IPS-NIHi7 (cell line): ENCODE results near the gene TRAPPC4.
A peak's percentile ranks its signal among the peaks of the same experiment; 100 is the strongest.
"Not testable (repeated sequence)": the region's sequence is repeated elsewhere in the genome, so short reads cannot be mapped to it uniquely, and the experiment has no call there.

Experiments
- DNase-seq: peaks from one replicate; pipeline ENCODE4 v3.0.0; 2012; ENCODE audit warnings: mixed read lengths; ENCODE audit errors: extremely low spot score

The TRAPPC4 gene

DNA sequence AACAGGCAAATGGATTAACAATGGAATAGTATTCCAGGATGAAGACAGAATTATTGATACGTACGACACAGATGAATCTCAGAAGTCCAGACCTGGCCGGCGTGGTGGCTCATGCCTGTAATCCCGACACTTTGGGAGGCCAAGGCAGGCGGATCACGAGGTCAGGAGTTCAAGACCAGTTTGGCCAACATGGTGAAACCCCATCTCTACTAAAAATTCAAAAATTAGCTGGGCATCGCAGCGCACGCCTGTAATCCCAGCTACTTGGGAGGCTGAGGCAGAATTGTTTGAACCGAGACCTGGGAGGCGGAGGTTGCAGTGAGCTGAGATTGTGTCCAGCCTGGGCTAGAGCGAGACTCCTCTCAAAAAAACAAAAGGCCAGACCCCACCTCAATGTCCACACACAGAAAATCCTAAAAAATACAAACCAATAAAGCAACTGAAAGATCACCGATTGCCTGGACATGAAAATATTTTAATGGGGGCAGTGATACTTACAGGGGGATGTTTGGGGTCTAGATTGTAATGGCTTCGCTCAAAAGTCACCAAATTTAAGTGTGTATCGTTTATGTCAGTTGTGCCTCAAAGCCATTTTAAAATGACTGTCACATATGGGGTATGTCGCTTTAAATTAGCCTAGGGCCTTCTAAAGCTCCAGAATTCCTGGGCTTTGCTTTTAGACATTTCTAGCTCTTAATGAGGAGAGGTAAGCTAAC, 4.2 kb upstream of the TRAPPC4 start:
- DNase-seq, result no peak

DNA sequence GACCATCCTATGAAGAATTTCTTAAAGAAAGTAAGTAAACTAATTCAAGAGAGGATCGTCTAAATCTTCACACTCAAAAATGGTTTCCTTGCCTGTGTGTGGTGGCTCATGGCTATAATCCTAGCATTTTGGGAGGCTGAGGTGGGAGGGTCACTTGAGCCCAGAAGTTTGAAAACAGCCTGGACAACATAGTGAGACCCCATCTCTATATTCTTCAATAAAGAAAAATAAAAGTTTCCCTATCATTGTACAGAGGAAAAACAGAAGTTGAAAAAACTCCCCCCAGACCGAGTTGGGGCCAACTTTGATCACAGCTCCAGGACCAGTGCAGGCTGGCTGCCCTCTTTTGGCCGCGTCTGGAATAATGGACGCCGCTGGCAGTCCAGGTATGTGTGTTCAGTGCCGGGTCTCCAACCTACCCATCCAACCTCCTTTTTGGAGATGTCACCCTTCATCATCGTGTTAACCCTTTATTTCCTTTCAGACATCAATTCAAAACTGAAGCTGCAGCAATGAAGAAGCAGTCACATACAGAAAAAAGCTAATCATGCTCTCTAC, 3.4 kb upstream of the TRAPPC4 start:
- no peak for DNase-seq

DNA sequence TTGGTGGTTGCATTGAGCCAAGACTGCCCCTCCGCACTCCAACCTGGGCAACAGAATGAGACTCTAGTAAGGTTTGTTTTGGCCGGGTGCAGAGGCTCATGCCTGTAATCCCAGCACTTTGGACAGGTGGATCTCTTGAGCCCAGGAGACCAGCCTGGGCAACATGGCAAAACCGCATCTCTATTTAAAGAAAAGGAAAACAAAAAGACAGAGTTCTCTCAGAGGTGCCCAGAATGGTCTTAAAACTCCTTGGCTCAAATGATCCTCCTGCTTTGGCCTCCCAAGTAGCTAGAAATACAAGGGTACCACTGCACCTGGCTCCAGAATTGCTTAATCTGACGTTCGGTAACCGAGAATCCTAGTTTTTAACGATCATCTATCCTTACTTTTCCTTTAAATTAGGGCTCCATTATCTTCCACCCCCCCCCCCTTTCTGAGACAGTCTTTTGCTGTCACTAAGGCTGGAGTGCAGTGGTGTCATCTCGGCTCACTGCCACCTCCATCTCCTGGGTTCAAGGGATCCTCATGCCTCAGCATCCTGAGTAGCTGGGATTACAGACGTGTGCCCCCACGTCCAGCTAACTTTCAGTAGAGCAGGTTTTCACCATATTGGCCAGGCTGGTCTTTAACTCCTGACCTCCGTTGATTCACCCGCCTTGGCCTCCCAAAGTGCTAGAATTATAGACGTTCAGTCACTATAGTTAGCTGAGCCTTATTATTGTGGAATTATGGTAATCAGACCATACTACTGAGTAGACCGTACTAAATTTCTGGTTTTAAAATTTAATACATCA, 2.2 kb upstream of the TRAPPC4 start:
- DNase-seq, result no peak

DNA sequence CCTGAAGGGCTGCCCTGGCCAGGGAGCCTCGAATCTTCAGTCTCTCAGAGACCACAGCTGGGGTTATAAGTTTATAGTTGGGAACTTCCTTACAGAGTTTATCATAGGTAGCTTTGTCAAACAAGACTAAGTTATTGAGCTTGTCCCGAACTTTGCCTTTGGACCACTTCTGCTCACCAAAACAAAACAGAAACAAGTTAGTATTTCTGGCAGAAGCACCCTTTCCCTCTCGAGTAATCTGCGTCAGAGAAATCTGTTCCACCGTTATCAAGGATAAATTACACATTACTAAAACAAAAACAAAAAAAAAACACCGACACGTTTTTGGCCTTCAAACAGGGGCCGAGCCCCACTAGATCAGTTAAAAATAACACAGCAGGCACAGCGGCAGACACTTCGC, 1.2 kb upstream of the TRAPPC4 start:
- DNase-seq, result not testable (repeated sequence)

- no peak for DNase-seq
Observed at GRCh38 chr11:119019996-119020395, 1.4 kb downstream of the TRAPPC4 start.

DNA sequence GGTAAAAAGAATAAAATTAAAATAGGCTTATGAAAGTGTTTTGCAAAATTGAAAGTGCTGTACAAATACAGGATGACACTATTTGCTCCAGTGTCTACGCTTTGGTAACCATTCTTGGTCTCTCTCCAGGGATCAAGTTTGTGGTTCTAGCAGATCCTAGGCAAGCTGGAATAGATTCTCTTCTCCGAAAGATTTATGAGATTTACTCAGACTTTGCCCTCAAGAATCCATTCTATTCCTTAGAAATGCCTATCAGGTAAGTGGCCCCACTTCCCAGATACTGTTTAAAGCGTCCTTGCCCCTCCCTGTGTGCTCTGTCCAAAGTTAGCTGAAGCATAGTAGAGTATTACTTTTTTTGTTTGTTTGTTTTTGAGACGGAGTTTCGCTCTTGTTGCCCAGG, 3.1 kb downstream of the TRAPPC4 start:
- no peak for DNase-seq

DNA sequence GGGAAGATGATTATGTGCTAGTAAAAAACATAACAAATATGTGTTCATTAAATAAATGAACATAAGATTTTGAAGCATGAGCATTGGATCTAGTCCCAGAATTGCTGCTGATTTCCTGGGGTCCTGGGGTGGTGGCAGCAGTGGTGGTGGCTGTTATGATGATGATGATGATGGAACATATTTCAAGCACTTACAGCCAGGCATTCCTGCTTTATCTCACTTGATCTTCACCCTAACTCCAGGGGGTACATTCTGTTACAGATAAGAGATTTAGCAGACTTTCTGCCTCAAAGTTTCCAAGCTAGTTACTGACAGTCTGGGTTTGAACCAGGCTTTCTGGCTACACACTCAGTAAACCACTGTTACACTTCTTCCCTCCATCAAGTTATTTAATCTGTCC, 5.2 kb downstream of the TRAPPC4 start:
- DNase-seq, result no peak

DNA sequence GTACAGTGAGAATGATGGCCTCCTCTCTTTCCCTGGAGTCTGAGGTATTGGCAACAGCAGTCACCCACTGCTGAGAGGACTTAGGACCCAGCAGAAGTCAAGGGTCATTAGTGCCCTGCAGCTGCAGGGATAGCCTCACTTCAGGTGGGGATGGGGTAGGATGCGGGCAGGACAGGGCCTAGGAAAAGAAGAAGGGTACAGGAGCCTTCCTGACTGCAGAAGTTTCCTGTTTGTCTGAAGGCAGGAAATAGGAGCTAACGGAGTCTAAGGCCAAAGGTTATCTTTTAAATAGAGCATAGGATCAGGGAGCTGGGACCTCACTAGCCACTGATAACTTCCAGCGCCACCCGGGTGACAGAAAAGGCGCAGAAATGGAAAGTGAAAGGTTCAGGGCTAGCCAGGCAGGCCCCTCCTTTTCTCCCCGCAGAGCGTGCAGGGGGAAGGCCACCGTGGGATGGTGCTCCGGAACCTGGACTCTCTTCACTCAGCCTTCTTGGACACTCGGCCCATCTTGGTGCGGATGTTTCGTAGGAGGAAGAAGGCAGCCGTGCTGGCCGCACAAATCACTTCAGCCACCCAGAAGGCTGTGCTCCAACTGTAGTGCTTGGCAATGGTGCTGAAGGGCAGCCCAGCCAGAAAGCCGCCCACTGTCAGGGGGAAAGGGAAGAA, 6.0 kb downstream of the TRAPPC4 start:
- no peak for DNase-seq

DNA sequence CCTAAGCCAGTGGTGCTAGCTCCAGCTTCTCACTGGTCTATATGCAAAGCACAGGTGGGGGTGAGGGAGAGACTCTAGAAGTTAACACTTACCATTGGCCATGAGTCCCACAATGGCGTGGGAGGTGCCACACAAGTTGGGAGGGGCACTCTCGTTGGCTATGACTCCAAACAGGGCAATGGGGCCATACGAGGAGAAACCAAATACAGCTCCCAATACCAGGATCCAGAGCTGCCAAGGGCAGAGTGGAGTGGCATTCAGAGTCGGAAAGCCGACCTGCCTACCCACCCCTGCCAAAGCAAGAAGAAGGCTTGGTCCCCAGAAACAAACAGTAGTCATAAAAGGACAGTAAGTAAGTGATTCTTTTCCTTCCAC, 6.5 kb downstream of the TRAPPC4 start:
- no peak for DNase-seq

- no peak for DNase-seq
Observed at GRCh38 chr11:119025541-119025940, 7.0 kb downstream of the TRAPPC4 start.

DNA sequence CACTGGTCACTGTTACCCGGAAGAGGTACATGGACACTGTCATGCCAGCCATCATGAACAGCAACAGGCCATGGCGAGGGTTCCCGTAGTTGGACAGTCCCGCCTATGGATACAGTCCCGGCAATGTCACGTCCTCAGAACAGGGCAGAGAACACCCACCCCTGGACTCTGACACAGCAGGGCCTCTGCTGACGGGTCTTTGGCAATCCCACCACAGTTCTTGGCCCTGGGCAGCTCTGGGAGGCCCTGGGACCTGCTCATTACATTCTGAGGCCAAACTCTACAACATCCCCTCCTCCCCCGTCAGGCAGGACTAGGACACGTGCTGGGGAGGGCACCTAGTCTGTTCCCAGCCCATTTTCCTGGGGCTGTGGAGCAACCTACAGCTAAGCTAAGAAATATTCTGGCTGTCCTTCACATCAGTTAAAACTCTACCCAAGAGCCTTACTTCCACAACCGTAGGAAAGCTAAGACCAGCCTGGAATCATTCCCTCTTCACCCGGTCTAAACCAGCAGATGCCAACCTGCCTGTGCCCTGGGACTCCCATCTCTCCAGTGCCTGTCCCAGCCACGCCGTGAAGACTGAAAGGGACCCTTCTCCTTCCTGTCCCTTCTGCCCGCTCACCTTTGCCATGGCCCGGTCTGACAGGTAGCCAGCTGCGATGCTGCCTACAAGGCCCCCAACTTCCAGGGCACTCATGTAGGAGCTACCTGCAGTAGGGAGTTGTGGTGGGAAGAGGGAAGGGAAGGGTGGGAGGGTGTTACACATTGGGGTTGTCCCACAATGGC, 7.6 kb downstream of the TRAPPC4 start:
- no peak for DNase-seq

- DNase-seq, result no peak
Observed at GRCh38 chr11:119026970-119027369, 8.4 kb downstream of the TRAPPC4 start.

DNA sequence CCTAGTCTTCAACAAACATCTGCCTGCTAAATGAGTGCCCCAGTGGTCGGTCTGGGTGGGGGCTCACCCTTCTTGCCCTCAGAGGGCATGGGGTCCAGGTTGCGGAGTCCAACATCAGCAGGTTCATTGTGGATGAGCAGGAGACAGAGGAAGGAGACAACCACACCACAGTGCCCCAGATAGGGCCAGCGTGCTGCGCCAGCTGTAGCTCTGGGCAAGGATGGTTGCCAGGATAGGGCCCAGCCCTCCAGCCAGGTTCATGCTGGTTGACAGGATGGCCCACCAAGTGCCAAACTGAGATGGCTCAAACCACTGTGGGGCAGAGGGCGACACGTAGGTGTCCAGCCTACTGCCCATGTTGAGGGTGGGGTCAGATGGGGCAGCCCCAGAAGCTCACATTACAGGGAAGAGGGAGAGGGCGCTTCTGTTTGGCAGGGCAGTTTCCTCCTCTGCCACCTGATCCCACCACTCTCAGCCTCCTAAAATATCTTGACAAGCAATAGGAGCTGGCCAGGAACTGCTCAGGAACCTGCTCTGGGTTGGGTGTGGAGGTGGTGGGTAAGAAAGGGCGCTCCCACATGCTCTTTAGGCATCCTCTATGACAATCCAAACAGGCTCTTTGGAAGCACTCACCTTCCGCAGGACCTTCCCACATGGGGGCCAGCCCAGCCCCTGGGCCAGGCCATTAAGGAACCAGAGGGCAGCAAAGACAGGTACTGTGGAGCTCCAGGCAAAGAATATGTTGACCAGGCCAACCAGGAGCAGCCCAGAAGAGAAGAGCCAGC, 9.2 kb downstream of the TRAPPC4 start:
- no peak for DNase-seq

GRCh38 chr11:119028346-119029068, 9.9 kb downstream of the TRAPPC4 start:
- DNase-seq, result no peak

- no peak for DNase-seq
Observed at GRCh38 chr11:119029069-119029339, 10.4 kb downstream of the TRAPPC4 start.

- DNase-seq, result no peak
Observed at GRCh38 chr11:119029340-119030028, 10.9 kb downstream of the TRAPPC4 start.

DNA sequence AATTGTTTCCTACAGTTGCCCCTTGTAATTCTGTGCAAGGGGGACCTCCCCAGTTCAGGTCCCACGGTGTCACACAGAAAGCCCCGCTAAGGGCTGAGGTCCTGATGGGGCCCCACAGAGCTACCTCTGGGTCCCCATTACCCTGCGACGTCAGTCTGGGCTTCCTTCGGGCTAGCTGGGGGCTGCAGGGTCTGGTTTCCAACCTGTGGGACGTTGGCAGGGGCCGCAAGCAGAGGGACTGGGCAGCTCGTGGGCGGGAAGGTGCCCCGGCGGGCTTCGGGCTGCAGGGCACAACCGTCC, 11.4 kb downstream of the TRAPPC4 start:
- no peak for DNase-seq

DNA sequence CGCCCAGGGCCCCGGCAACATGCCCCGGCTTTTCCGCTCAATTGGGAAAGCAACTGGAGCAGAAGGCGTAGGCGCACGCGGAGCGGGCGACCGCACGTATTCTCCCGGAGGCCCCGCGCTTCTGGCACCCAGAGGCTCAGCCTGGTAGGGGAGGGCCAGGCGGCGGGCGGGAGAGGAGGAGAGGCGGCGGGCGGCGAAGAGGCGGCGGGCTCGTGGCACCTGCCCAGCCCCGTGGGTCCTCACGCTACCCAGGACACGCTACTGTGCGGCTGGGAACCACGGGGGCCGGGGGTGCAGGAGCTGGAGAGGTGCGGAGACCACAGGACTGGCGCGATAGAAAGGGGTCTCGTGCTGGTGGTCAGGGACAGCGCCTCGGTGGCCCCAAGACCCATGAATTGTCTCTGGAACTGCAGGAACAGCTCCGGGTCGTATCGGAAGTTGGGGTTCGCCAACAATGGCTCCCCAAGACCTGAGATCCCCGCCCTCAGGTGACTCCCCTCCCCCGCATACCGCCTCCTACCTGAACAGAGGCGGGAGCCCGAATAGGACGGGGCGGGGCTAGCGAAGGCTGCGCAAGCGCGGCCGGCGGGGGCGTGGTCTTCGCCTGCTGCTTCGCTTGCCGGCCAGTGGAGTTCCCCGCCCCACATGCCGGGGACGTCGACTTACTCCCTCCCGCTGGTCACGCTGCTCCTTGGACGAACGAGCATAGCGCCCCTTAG, 11.9 kb downstream of the TRAPPC4 start, which contains the start of gene SLC37A4:
Gene SLC37A4 (minus strand): TSS at position 549 of the 719 bp plus-strand sequence.
- peak; percentile 98 for DNase-seq

DNA sequence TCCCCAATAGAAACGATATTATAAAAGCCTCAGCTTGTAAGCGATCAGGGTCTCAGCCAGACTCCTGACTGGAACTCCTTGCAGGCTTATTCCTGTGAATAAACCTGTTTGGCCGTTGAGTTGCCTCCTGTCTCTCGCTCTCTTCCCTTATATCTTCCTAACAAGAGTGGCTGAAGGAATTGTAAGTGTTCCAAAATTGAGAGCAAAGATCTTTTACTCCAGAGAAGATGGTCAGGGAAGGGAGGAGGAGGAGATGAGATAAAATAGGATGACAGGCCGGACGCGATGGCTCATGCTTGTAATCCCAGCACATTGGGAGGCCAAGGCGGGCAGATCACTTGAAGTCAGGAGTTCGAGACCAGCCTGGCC, 13.3 kb downstream of the TRAPPC4 start:
- no peak for DNase-seq
